Activated CD4-positive, alpha-beta memory T cell treated with anti-CD3 and anti-CD28 coated beads for 36 hours (primary cell): Measurements from ENCODE around the gene CYTH4. TPM values are rescaled to one million over a fixed set of nuclear protein-coding genes. Genes with fewer than 3 reads are reported as not detected.
"Not testable (repeated sequence)": the region's sequence is repeated elsewhere in the genome, so short reads cannot be mapped to it uniquely, and the experiment has no call there.

Experiments
- CTCF ChIA-PET: fragments of 350-600 bp; sonication (Branson Sonifier 250); formaldehyde crosslinking; loops from one replicate; lab custom pipeline; 2021; ENCODE audit warnings: antibody characterized with exemption, inconsistent platforms; lab: Charles Lee
- POLR2A ChIA-PET: fragments of 350-600 bp; sonication (Branson Sonifier 250); formaldehyde crosslinking; loops from one replicate; lab custom pipeline; 2021; ENCODE audit warnings: antibody characterized with exemption; lab: Charles Lee
- DNase-seq: peaks from one replicate; pipeline ENCODE4 v3.0.0-alpha.2; 2020
- H3K27ac Mint-ChIP-seq: one replicate; pipeline ENCODE4 v1.8.0; 2021; ENCODE audit warnings: mixed read lengths
- H3K27me3 Mint-ChIP-seq: one replicate; pipeline ENCODE4 v1.8.0; 2021; ENCODE audit warnings: mixed read lengths
- H3K36me3 Mint-ChIP-seq: one replicate; pipeline ENCODE4 v1.8.0; 2021; ENCODE audit warnings: mixed read lengths
- H3K4me1 Mint-ChIP-seq: one replicate; pipeline ENCODE4 v1.8.0; 2021; ENCODE audit warnings: low read depth, mixed read lengths
- H3K4me3 Mint-ChIP-seq: one replicate; pipeline ENCODE4 v1.8.0; 2021; ENCODE audit warnings: mild to moderate bottlenecking, mixed read lengths
- H3K9me3 Mint-ChIP-seq: one replicate; pipeline ENCODE4 v1.8.0; 2021; ENCODE audit warnings: mixed read lengths
- intact Hi-C: fragments of 100-400 bp; cut with micrococcal nuclease; formaldehyde crosslinking; loops from one replicate; pipeline ENCODE4 v1.15.1; 2023
- total RNA-seq, 2 experiments: library from RNA; stranded (reverse); gene quantifications; one replicate each; pipeline ENCODE4 v1.2.3, GENCODE V29; 2021

CYTH4 gene
- total RNA-seq, result 10 to 100 TPM; 58.7 to 60.5 TPM

GRCh38 chr22:37282385-37282677 is at the start of gene CYTH4:
Gene CYTH4 (plus strand): TSS chr22:37282508. CDS start chr22:37282570, 62 bp downstream.
- intact Hi-C loops, result loop anchor here (1.0 kb wide), 1 partner anchor 21 kb away; no protein-coding TSS in a partner anchor
- ChIA-PET POLR2A (interaction anchor here (0.9 to 2.1 kb wide), 7 partner anchors 10 to 159 kb away, joined by 3 to 13 read pairs (median 5); no protein-coding TSS in a partner anchor), CTCF (interaction anchor here (1.1 to 2.5 kb wide), 5 partner anchors 11 to 146 kb away, joined by 3 to 15 read pairs (median 4); no protein-coding TSS in a partner anchor)
- H3K27me3 Mint-ChIP-seq, result peaks cover 2% of the 10 kb centered on the region
- peaks cover 14% of the 10 kb centered on the region for H3K36me3 Mint-ChIP-seq
- peak; percentile 89 for DNase-seq
- peaks cover 48% of the 10 kb centered on the region for H3K4me1 Mint-ChIP-seq
- peak within 1 kb of the TSS; percentile 82 for H3K4me3 Mint-ChIP-seq
- H3K27ac Mint-ChIP-seq, result peak within 1 kb of the TSS; percentile 94
- no peaks in the 10 kb centered on the region for H3K9me3 Mint-ChIP-seq

GRCh38 chr22:37233371-37233750 is 48.9 kb upstream of the CYTH4 start:
- CTCF ChIA-PET, result interaction anchor here (3.6 to 6.1 kb wide), 2 partner anchors 9 to 28 kb away, joined by 17 to 56 read pairs; partner anchors contain the start of gene RAC2
- H3K36me3 Mint-ChIP-seq, result peaks cover 87% of the 10 kb centered on the region
- intact Hi-C loops, result not testable (repeated sequence)

GRCh38 chr22:37233751-37234631 is 48.3 kb upstream of the CYTH4 start:
- H3K27me3 Mint-ChIP-seq, result no peaks in the 10 kb centered on the region
- H3K4me1 Mint-ChIP-seq, result peaks cover 97% of the 10 kb centered on the region
- DNase-seq, result peak; percentile 29
- ChIA-PET CTCF (interaction anchor here (0.5 to 6.1 kb wide), 2 partner anchors 8 to 87 kb away, joined by 4 to 56 read pairs; partner anchors contain the start of gene RAC2), POLR2A (interaction anchor here (7.5 kb wide), 1 partner anchor 7 kb away, joined by 191 read pairs; the partner anchor contains the start of gene RAC2)
- intact Hi-C loops, result no loop called here
- peak overlapping the region; percentile 42 for H3K4me3 Mint-ChIP-seq
- peaks cover 87% of the 10 kb centered on the region for H3K36me3 Mint-ChIP-seq
- peak overlapping the region; percentile 99 for H3K27ac Mint-ChIP-seq
- no peaks in the 10 kb centered on the region for H3K9me3 Mint-ChIP-seq

More at GRCh38 chr22:37233371-37233750, 48.9 kb upstream of the CYTH4 start:
- Mint-ChIP-seq H3K27ac (peak overlapping the region; percentile 99), H3K4me3 (peak overlapping the region; percentile 42), H3K4me1 (peaks cover 97% of the 10 kb centered on the region)
- H3K9me3 Mint-ChIP-seq, H3K27me3 Mint-ChIP-seq, DNase-seq: not testable (repeated sequence)
- POLR2A ChIA-PET, result interaction anchor here (7.5 kb wide), 1 partner anchor 8 kb away, joined by 191 read pairs; the partner anchor contains the start of gene RAC2

DNA sequence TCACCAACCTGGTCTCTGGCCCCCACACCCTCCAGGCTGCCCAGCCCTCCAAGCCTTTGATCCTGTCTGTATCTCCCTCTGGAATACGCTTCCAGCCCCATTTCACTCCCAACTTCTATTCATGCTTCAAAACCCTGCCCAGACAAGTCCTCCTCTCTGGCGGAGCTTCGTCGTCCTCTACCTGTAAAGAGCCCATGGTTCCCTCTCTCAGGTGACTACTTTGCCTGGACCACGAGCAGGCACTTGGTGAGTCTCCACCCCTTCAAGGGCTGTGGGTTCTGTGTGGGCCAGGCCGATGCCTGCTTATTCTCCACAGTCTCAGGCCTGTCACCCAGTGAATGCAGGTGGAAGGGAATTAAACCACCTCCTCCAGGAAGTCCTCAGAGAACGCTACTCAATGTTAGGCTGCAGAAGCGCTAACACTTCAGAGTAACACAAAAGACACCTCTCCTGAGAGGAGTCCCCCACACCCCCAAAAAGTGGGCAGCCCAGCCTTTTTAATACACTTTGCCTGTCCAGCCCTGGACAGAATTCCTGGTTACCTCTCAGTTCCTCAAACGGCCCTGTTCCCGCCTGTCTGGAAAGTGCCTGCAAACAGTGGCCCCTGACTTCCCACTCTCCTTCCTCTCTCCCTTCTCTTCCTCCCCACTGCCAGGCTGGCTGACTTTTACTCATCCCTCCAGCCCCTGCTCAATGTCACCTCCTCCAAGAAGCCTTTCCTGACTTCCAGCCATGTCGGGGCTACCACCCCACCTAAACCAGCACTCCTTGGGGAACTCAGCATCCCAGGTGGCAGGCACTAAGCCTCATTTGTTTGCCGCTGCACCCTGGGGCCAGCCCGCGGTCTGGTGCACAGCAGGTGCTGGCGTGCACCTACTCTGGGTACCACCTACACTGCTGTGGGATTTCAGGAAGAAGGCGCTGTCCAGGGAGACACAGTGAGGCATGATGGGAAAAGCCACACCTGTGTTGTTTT is 47.3 kb upstream of the CYTH4 start:
- DNase-seq, result no peak
- no peaks in the 10 kb centered on the region for H3K9me3 Mint-ChIP-seq
- POLR2A ChIA-PET, result interaction anchor here (7.5 kb wide), 1 partner anchor 6 kb away, joined by 191 read pairs; the partner anchor contains the start of gene RAC2
- H3K4me3 Mint-ChIP-seq, result peak overlapping the region; percentile 45
- peaks cover 84% of the 10 kb centered on the region for H3K36me3 Mint-ChIP-seq
- no peaks in the 10 kb centered on the region for H3K27me3 Mint-ChIP-seq
- H3K27ac Mint-ChIP-seq, result peak overlapping the region; percentile 99
- H3K4me1 Mint-ChIP-seq, result peaks cover 96% of the 10 kb centered on the region
- CTCF ChIA-PET, result no interaction called here
- intact Hi-C loops, result no loop called here

DNA sequence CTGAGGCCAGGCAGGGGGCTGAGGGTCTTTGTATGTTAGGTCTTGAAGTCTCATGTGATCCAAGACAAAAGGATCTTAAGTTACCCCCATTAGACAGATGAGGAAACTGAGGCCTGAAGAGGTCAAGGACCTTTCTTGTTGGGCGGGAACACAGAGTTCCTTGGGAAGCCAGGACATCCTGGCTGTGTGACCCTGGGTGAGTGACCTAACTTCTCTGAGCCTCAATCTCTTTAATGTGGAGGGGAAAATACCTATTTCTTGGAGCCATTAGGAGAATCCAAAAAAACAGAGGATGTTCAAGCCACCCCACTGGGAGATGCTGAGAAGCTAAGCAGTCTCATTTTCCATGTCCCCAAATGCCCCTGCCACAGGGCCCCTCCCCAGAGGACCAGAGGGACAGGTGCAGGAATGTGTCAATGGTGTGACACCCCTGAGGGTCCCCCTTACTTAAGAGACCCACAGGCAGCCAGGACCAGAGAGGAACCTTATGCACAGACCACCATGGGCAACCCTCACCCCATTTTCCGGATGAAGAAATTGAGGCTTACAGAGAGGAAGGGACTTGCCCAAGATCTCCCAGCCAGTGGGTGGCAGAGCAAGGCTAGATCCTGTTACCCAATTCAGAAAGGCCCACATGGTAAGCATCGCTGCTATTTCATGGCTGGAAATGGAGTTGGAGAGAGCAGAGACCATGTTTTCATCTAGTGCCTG is 46.3 kb upstream of the CYTH4 start:
- no peaks in the 10 kb centered on the region for H3K9me3 Mint-ChIP-seq
- H3K27me3 Mint-ChIP-seq, result no peaks in the 10 kb centered on the region
- H3K4me3 Mint-ChIP-seq, result peak overlapping the region; percentile 62
- ChIA-PET CTCF (no interaction called here), POLR2A (no interaction called here)
- H3K36me3 Mint-ChIP-seq, result peaks cover 91% of the 10 kb centered on the region
- peaks cover 97% of the 10 kb centered on the region for H3K4me1 Mint-ChIP-seq
- intact Hi-C loops, result no loop called here
- no peak for DNase-seq
- H3K27ac Mint-ChIP-seq, result peak overlapping the region; percentile 99

- intact Hi-C loops, result loop anchor here (1.0 kb wide), 1 partner anchor 7 kb away; no protein-coding TSS in a partner anchor
- ChIA-PET POLR2A (interaction anchor here (0.6 to 8.3 kb wide), 3 partner anchors 6 to 1077 kb away, joined by 3 to 191 read pairs (median 93); partner anchors contain the start of gene APOL3), CTCF (interaction anchor here (0.6 to 12.0 kb wide), 6 partner anchors 8 to 329 kb away, joined by 3 to 193 read pairs (median 3); partner anchors contain the start of gene IL2RB)
- peak overlapping the region; percentile 99 for H3K4me3 Mint-ChIP-seq
- peak; percentile 20 for DNase-seq
- peak overlapping the region; percentile 99 for H3K27ac Mint-ChIP-seq
- H3K27me3 Mint-ChIP-seq, result no peaks in the 10 kb centered on the region
- H3K36me3 Mint-ChIP-seq, result peaks cover 92% of the 10 kb centered on the region
- no peaks in the 10 kb centered on the region for H3K9me3 Mint-ChIP-seq
- peaks cover 86% of the 10 kb centered on the region for H3K4me1 Mint-ChIP-seq
These were observed 44.7 kb upstream of the CYTH4 start for GRCh38 chr22:37237371-37238268.

GRCh38 chr22:37239336-37240239 is 42.7 kb upstream of the CYTH4 start:
- Mint-ChIP-seq H3K4me3 (peak overlapping the region; percentile 99), H3K9me3 (no peaks in the 10 kb centered on the region), H3K27ac (peak overlapping the region; percentile 99), H3K4me1 (peaks cover 74% of the 10 kb centered on the region), H3K27me3 (no peaks in the 10 kb centered on the region), H3K36me3 (peaks cover 90% of the 10 kb centered on the region)
- CTCF ChIA-PET, result interaction anchor here (0.7 to 12.0 kb wide), 6 partner anchors 8 to 198 kb away, joined by 3 to 193 read pairs (median 5); no protein-coding TSS in a partner anchor
- no peak for DNase-seq
- intact Hi-C loops, result loop anchor here (5.0 to 10.0 kb wide), 2 partner anchors 92 to 885 kb away; partner anchors contain the start of gene IL2RB
- POLR2A ChIA-PET, result interaction anchor here (0.9 to 8.3 kb wide), 6 partner anchors 8 to 118 kb away, joined by 3 to 191 read pairs (median 10); no protein-coding TSS in a partner anchor

- ChIA-PET CTCF (interaction anchor here (0.6 to 12.0 kb wide), 5 partner anchors 9 to 162 kb away, joined by 3 to 193 read pairs (median 11); no protein-coding TSS in a partner anchor), POLR2A (interaction anchor here (1.1 to 8.3 kb wide), 5 partner anchors 8 to 119 kb away, joined by 3 to 191 read pairs (median 17); no protein-coding TSS in a partner anchor)
- Mint-ChIP-seq H3K9me3 (no peaks in the 10 kb centered on the region), H3K36me3 (peaks cover 81% of the 10 kb centered on the region), H3K4me3 (peak overlapping the region; percentile 99), H3K27me3 (no peaks in the 10 kb centered on the region), H3K4me1 (peaks cover 73% of the 10 kb centered on the region), H3K27ac (peak overlapping the region; percentile 99)
- DNase-seq, result no peak
- intact Hi-C loops, result loop anchor here (5.0 to 10.0 kb wide), 2 partner anchors 93 to 886 kb away; partner anchors contain the start of gene IL2RB
These were observed 41.9 kb upstream of the CYTH4 start for GRCh38 chr22:37240240-37240940.
